GM18507 (cell line): Measurements from ENCODE around the gene FAM204A.

Source experiments
- DNase-seq: peaks from one replicate; pipeline ENCODE4 v3.0.0; 2011; ENCODE audit warnings: low read depth; ENCODE audit not compliant: insufficient read length; ENCODE audit errors: extremely low spot score
- FAIRE-seq: peaks from 2 replicates; lab custom pipeline; 2011; peaks lifted over from hg19 to GRCh38; lab: Jason Lieb, UNC

FAM204A gene

DNA sequence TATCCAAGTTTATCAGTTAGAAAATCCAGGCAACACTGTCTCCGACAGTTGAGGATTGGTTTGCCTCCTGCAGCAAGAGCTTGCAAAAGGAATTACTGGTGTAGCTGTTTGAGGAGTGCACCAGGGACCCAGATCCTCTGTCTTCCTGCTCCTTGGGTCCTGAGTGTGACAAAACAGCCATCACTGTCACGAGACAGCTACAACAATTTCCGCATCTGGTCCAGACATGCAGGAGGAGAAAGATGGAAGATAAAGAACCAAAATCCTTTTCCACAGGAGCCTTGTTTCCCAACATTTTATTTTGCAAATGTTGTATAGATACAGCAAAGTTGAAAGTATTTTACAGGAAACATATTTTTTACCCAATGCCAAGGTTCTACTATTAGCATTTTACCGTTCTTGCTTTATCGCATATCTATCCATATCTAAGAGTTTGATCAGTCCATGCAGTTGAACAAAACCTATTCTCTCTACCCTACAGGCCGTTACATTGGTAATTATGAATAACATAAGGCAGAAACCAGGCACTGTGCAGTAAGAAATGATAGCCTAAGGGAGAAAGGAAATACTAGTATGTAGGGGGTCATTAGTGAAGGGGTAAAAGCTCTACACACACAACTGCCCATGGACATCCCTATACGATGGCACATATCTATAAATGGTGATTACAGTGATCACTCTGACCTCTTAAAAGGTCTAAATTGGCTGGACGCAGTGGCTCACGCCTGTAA is 54.9 kb downstream of the FAM204A start:
- DNase-seq (no peak), FAIRE-seq (no peak)

DNA sequence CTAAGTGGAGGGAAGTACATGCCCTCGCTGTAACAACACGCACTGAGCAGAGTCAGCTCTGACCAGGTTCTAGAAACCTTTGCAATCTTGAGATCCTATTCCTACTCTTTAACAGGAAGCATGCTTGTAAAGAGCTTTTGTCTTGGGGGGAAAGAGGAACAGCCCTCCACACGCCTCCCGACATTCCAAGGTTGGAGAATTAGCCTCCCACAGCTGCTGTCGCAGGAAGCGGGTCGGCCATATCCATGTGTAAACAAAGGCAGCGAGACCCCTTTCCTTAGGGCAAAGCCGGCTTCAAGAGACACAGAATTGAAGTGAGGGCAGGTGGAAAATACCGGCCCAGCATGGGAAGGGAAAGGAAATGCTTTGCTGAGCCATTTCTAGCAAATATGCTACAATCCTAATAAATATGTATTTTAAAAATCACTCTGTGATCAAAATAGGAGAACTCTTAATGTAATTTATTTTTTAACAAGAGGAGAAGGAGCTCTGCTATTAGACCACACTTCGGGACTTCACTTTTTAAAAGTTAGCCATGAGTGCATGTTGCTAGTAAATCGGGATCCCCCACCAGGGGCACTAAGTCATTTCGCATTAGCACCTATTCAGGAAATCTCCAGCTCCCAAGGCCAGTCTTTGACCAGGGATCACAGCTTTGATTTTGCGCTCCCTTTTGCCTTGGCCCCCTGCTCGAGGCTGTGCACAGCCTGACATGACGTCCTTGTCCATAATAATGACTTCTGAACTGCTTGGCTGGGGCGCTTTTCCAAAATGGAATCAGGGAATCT is 55.9 kb downstream of the FAM204A start:
- DNase-seq (no peak), FAIRE-seq (no peak)

DNA sequence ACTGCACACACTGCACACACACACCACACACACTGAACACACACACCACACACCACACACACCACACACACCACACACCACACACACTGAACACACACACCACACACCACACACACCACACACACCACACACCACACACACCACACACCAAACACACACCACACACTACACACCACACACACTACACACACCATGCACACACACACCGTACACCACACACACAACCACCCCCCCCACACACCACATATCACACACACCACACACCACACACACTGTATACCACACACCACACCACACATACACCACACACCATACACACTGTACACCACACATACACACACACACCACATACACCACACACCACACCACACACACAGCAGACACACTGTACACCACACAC is 59.5 kb downstream of the FAM204A start:
- no peak for FAIRE-seq
- no peak for DNase-seq

DNA sequence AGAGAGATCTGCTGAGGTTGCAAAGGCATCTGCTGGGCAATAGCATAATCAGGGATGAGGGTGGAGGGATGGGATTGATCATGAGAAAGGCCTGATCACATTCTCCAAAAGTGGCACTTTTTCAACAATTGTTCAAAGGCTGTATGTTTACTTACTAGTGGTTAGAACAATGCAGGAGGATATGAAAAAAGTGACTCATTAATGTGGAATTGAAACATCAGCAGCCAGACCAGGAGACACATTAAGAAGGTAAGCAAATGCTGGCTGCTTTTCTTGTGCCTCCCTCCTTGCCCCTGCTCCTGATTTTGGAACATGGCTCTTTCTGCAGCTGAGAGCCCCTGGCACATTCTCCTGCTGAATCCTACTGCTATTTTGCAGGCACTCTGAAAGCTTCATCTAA is 63.5 kb downstream of the FAM204A start:
- FAIRE-seq (no peak), DNase-seq (no peak)

DNA sequence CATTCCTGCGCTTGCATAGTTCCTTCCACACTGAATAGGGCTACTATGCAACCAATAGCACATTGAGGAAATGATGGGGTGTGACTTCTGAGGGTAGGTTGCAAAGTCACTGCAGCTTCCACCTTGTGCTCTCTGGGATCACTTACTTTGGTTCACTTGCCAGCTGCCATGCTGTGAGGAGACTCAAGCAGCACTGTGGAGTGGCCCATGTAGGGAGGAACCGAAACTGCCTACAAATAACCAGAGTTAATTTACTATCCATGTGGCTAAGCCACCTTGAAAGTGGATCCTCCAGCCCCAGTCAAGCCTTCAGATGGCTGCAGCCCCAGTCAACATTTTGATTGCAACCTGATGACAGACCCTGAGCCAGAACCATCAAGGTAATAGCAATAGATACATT is 64.3 kb downstream of the FAM204A start:
- FAIRE-seq = no peak
- DNase-seq = no peak

DNA sequence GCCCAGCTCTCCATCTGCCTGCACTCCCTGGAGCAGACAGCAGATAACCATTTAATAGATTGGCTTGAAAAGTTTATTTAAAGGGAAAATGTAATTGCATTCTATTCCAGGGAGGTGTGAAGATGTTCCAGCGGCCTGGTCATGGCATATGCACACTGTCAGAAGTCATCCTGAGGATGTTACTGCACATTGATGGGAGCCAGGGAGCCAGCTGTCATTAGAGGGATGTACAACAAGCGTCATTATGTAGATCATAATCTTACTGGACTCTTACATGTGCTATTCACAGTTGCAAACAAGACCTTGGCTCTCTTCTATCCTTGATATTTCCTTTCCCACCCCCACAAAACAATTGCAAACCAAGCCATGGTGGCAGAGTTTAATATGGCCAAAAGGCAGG is 65.4 kb downstream of the FAM204A start:
- FAIRE-seq (no peak), DNase-seq (no peak)

DNA sequence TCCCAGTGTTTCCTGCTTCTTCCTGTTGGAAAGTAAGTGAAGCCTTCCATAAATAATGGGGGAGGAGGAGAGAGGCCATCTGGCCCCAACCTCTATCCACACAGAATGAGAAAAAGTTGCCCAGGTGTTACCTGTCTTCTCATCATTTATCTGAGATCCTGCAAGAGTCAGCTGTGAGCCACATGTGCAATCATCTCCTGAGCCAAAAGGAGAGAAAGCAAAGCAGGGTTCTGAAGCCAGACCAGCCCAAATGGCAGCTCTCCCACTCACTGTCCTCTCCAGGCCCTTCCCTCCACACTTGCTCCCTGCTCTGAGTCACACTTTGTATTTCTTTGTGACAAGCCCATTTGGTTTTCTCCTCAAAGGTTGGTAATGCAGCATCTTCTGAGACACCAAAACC is 65.9 kb downstream of the FAM204A start:
- no peak for FAIRE-seq
- no peak for DNase-seq

DNA sequence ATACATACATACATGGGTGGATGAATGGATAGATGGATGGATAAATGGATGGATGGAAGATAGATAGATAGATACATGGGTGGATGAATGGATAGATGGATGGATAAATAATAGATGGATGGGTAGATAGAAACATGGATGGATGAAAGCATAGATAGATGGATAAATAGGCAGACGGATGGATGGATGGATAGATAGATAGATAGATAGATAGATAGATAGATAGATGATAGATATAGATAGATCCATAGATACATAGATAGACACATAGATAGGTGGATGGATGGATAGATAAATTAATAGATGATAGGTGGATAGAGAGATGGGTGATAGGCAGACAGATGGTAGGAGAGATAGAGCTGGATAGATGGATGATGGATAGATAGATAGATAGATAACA is 68.5 kb downstream of the FAM204A start:
- FAIRE-seq = no peak

DNA sequence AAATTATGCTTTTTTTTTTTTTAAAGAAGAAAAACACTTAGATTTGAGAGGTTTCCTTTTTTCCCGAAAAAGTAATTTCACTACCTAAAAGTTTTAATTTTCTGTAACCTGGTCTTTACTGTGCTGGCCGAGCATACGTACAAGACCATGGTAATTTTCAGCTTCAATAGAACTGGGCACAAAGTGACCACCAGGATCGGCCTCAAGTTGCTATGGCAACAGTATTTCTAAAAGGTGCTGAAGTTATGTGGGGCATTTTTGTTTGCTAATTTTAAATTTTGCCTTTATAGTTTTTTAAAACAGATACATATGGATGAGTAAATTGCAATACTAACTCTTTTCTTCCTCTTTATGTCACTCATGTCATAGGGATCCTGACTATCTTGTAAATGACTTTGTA is 69.4 kb downstream of the FAM204A start:
- FAIRE-seq (no peak), DNase-seq (no peak)

More for the DNA sequence above, 68.5 kb downstream of the FAM204A start:
- no peak for DNase-seq

DNA sequence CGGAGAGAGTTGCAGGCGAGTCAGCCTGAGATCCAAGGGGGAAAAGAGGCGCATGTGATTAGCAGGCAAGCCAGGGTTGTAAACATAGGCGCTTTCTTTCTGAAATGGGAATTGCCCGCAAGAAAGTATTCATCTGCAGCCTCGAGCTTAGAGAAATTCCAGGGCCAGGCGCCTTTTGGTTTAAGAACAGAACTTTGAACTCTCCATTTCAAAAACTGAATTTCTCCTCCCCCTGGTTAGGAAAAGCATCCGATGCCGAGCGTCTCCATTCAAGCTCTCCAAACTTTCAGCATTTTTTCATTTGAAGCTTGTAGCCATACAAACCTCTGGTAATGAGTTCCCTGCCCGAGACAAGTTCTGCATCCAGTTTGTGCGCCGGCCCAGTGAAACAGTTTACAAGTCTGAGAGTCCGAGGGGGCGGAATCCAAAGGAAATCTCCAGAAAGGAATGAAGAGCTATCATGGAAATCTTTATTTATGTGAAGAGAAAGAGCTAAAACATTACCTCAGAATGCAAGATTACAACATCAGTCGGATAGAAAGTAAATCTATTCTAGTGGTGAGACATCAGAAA is 69.9 kb downstream of the FAM204A start:
- FAIRE-seq = no peak

DNA sequence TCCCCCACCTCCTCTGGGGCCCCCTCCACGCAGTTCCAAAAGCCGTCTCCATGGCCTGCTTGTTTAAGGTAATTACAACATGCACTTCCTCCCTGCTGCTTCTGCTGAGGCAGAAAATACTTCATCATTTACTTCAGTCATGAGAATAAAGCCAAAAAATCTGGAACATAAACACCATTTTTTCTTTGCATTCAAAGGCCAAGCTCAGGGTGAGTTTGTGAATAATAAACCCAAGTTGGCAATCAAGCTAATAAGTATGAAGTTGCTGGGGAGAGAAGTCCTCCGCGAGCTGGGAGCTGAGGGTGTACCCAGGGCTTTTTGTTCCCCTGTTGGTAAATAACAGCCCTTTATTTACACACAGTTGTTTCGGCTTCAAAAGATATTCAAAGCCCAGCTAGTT is 70.5 kb downstream of the FAM204A start:
- FAIRE-seq (no peak), DNase-seq (no peak)

More for the DNA sequence above, 69.9 kb downstream of the FAM204A start:
- no peak for DNase-seq

DNA sequence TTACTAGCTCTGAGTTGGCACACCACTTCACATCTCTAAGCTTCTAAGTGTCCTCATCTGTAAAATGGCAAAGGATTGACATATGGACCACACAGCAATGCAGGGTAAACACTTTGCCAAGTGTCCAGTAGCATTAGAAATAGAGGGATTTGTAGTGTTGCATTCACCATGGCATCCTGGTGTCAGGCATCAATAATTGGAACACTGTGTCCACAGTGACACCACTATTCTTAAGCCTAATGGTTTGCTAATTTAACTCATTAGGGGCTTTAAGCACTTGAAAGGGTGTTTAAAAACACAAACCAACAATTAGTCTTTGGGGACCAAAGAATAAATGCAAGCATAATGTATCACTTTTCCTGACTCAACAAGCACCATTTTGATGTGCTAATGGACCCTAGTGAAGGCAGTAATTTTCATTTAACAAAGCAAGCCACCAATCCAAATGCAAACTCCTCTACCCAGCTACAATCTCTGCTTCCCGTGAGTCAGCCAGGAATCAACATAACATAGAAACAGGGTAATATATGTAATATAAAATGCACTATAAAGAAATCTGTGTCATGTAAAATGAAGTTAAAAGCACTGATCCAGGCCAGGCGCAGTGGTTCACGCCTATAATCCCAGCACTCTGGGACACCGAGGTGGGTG is 75.9 kb downstream of the FAM204A start:
- DNase-seq (no peak), FAIRE-seq (no peak)

DNA sequence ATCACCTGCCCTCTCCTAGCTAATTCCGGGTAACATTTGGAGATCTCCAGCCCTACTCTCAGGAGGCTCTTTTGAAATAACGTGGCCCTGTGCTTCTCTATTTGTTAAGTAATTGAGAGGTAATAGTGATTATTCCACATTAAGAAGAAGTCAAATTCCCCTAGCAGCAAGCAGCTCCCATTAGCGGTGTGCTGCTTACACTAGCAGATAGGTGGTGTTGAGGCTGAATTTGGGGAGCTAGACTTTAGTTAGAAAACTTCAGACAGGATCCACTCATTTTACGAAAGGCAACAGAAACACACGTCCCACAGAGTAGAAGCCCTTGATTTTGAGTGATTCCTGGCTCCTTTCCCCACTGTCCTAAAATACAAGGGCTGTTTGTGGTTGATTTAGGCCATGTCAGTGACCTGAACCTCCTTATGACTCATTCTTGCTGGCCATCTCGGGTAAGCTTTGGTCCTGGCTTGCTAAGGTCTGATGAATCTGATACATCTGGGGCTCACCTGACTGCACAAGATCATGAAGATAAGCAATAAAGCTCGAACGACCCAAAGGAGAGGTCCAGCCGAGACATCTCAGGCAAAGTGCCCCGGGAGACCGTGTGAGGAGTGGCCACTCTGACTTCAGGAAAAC is 77.2 kb downstream of the FAM204A start:
- DNase-seq (no peak), FAIRE-seq (no peak)

DNA sequence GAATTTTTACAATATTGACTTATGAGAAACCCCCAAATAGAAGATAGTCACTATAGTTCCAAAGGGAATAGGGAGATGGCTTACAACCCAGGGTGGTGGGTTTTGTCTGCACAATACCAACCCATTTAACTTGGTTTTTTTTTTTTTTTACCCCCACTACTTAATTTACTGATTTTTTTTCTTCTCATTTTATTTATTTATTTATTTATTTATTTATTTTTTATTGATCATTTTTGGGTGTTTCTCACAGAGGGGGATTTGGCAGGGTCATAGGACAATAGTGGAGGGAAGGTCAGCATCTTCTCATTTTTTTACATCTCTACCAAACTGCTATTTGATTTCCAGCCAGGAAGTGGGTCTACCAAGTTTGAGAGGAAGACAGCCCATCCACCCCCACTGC is 77.9 kb downstream of the FAM204A start:
- no peak for FAIRE-seq
- DNase-seq = no peak

DNA sequence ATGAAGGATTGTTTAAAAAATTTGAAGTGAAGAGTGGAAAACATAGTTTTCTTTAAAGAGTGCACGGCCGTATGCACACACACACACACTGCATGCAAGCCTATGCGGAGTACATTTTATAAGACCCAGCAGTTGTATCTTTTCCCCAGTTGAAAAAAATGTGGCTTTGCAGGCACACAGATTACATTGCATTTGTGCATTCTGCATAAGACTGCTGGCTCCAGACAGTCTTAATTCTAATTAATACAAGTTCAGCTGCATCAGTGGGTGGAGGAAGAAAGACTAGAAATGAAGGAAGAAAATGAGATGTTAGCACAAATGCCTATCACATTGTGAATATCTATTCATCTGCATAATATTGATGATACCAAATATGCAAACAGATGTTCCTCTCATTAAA is 79.6 kb downstream of the FAM204A start:
- FAIRE-seq (no peak), DNase-seq (no peak)

DNA sequence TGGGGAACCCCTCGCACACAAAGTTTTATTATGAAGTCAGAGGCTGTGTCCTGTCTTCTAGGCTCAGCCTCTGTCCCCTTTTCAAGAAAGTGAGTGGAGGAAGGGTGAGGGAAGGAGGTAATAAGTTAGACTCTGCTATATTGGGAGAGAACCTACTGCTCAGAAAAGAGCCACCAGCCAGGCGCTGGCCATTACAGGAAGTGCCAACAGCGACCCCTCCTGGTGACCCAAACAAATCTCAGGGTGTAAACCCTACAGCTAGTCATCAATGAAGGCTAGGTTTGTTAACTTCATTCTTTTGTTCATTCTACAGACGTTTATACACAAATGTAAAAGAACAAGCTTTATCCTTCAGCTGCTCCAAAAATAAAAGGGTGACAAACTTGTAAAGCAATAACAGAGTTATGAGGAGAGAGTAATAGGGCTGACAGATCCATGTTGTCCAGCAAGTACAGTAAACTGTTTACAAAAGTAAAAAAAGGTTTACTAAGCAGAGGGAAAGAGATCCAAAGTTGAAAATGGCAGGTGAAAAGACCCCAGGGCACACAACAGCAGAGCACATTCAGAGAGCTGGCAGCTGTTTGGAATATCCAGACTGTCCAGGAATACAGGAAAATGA is 82.7 kb downstream of the FAM204A start:
- peak; percentile 35 for FAIRE-seq
- DNase-seq = no peak

DNA sequence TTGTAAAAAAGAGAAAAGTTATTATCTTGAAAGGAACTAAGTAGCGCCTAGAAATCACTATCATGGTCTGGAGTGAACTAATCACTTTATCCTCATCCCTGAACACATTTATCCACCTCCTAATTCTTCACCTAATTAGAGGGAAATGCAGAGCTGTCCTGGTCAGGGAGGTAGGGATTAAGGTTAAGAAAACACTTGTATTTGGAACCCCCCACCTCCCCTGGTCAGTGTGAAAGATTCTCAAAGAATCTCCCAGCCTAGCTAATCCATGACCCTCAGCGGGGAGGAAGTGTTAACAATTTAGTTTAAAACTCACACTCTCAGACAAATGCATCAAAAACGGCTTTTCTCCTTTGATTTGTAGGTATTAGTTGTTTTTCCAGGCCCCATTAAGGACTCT is 83.8 kb downstream of the FAM204A start:
- FAIRE-seq (no peak), DNase-seq (no peak)

DNA sequence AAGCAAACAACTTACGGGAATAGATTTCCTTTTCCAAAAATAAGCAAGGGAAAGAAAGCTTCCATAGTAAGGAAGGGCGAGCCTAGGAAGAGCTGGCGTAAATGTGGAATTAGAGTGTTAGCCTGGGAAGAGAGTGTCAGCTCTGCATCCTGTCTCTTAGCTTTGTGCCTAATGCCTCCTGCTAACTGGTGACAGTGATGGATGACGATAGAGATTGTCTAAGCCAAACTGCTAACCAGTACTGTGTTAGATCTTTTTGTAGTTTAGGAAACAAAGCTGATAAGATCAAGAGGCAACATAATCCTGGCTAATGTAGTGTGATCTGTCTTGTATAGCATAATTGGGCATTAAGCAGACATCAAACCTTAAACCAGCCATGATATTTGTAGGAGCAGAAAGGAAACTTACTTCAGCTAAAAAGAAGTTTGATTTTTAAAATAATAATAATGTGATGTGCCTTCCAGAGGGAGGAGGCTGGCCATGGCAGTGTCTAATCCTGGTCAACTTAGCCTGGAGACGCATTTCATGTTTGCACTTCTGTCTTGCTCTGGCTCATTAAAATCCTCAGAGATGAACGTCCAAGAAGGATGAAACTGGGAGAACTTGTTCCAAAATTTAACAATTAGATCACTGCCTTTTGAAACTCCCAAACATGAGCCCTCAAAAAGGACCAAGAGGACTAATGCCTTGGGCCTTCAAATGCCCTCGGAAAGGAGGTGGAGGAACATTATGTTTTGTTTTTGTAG is 85.1 kb downstream of the FAM204A start:
- DNase-seq = no peak
- FAIRE-seq = no peak

DNA sequence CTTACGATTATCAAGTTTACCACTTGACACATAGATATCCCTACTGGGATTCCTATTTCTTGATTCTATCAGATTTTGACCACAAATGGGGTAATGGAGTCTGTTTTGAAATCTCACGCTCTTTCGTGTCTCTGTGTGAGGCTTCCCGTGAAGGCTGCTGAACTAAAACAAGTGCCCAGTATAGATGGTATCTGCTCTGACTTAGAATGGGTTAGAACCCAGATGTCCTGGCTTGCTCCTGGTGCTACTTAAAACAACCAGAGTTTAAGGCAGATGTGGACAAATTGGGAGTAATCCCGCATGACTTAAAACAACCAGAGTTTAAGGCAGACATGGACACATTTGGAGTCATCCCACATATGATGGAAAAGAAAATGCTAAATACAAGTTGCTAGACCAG is 85.9 kb downstream of the FAM204A start:
- FAIRE-seq = no peak
- no peak for DNase-seq
